Measurements from ENCODE around the gene POLR2J2.
"Not testable (repeated sequence)": the region's sequence is repeated elsewhere in the genome, so short reads cannot be mapped to it uniquely, and the experiment has no call there.

DNA sequence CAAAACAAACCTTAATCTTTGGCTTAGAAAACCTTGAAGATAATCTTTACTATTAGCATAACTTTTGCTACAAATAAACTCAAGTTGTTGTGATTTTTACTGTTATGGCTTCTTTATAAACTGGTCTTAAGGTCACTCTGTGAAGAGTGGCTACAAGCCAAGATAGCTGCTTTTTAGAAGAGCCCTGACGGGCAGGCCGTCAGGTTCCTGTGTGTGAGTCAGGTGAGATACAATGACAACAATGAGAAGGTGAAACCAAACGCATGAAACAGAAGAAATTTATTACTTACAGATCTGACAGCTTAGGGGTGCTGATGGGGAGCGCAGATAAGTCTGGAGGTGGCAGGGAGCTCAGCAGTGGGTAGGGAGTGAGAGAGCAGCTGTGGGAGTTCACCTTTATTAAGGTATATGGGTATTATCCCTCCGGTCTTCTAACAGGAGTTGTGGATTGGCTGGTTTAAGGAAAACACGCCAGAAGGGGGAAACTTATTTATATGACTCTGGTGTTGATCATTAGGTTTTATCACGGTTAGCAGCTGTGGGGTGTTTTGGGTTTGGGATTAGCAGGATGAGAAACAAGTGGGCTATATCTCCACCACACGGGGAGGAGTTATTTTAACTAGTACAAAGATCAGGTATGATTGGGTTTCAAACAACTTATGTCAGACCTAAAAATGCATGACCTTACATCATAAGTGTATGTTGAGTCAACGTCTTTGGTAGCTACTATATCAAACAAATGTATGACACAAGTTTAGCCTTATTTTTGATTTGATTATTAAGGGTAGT, 27.7 kb upstream of the POLR2J2 start:
- not testable (repeated sequence) for TF ChIP-seq POLR2AphosphoS5, POLR2A, EP300 (IDR thresholded peaks at IDR 0.05)
- TF ChIP-seq, protein P1, sequence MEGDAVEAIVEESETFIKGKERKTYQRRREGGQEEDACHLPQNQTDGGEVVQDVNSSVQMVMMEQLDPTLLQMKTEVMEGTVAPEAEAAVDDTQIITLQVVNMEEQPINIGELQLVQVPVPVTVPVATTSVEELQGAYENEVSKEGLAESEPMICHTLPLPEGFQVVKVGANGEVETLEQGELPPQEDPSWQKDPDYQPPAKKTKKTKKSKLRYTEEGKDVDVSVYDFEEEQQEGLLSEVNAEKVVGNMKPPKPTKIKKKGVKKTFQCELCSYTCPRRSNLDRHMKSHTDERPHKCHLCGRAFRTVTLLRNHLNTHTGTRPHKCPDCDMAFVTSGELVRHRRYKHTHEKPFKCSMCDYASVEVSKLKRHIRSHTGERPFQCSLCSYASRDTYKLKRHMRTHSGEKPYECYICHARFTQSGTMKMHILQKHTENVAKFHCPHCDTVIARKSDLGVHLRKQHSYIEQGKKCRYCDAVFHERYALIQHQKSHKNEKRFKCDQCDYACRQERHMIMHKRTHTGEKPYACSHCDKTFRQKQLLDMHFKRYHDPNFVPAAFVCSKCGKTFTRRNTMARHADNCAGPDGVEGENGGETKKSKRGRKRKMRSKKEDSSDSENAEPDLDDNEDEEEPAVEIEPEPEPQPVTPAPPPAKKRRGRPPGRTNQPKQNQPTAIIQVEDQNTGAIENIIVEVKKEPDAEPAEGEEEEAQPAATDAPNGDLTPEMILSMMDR (IDR thresholded peaks at IDR 0.05), result not testable (repeated sequence)

Measured in upper lobe of left lung (tissue), 4 donors.